Liver (tissue), 9 donors: ENCODE data around the gene DUS3L. TPM values are rescaled to one million over a fixed set of nuclear protein-coding genes. Genes with fewer than 3 reads are reported as not detected.
A peak's percentile ranks its signal among the peaks of the same experiment; 100 is the strongest.

Experiments used
- DNase-seq: peaks from one replicate; pipeline ENCODE4 v3.0.0-alpha.2; 2017; ENCODE audit warnings: low spot score
- H3K27ac ChIP-seq, 2 donors: one replicate each; pipeline ENCODE4 v1.7.0; 2013; ENCODE audit warnings: inconsistent platforms in 2 of 2, low read length in 2 of 2, control low read depth in 1 of 2, low read depth in 1 of 2, mild to moderate bottlenecking in 1 of 2
- H3K27me3 ChIP-seq, 4 donors: one replicate each; pipeline versions ENCODE4 v1.6.1 to v1.7.0; 2013; ENCODE audit warnings: low read length in 3 of 4, inconsistent platforms in 1 of 4, mild to moderate bottlenecking in 1 of 4, moderate library complexity in 1 of 4; ENCODE audit not compliant: control insufficient read depth in 4 of 4, insufficient read depth in 4 of 4
- H3K36me3 ChIP-seq, 4 donors: one replicate each; pipeline versions ENCODE4 v1.6.1 to v1.7.0; 2013; ENCODE audit warnings: low read length in 3 of 4, mild to moderate bottlenecking in 3 of 4, low read depth in 1 of 4, moderate library complexity in 1 of 4; ENCODE audit not compliant: control insufficient read depth in 4 of 4, insufficient read depth in 3 of 4
- H3K4me1 ChIP-seq, 4 donors: one replicate each; pipeline versions ENCODE4 v1.6.1 to v1.7.0; 2013; ENCODE audit warnings: low read length in 3 of 4, mild to moderate bottlenecking in 3 of 4, moderate library complexity in 1 of 4; ENCODE audit not compliant: control insufficient read depth in 4 of 4, insufficient read depth in 4 of 4
- H3K4me3 ChIP-seq, 3 donors: one replicate each; pipeline versions ENCODE4 v1.6.1 to v1.7.0; 2013; ENCODE audit warnings: low read length in 3 of 3, control low read depth in 1 of 3, low read depth in 1 of 3, mild to moderate bottlenecking in 1 of 3
- H3K9ac ChIP-seq, 2 donors: one replicate each; pipeline ENCODE4 v1.7.0; 2013; ENCODE audit warnings: low read length in 2 of 2, mild to moderate bottlenecking in 2 of 2, moderate library complexity in 2 of 2, control low read depth in 1 of 2, low read depth in 1 of 2
- H3K9me3 ChIP-seq, 4 donors: one replicate each; pipeline versions ENCODE4 v1.6.1 to v1.7.0; 2013; ENCODE audit warnings: low read length in 3 of 4; ENCODE audit not compliant: control insufficient read depth in 4 of 4
- ATF3 ChIP-seq: IDR thresholded peaks from 2 replicates; pipeline ENCODE4 v1.6.1; 2016; ENCODE audit warnings: antibody characterized with exemption
- EGR1 ChIP-seq, 2 donors: IDR thresholded peaks; 2 replicates each; pipeline ENCODE4 v1.6.1; 2016 to 2018; ENCODE audit warnings: antibody characterized with exemption in 2 of 2, low read depth in 2 of 2
- FOXA1 ChIP-seq: IDR thresholded peaks from 2 replicates; pipeline ENCODE4 v1.6.1; 2016; ENCODE audit warnings: antibody characterized with exemption
- FOXA2 ChIP-seq: IDR thresholded peaks from 2 replicates; pipeline ENCODE4 v1.6.1; 2016; ENCODE audit warnings: antibody characterized with exemption
- GABPA ChIP-seq, 2 donors: IDR thresholded peaks in 1 of 2; conservative IDR thresholded peaks in 1 of 2; 2 replicates each; pipeline ENCODE4 v1.6.1; 2016; ENCODE audit warnings: antibody characterized with exemption in 2 of 2, mild to moderate bottlenecking in 1 of 2, moderate library complexity in 1 of 2
- HNF4A ChIP-seq, 2 donors: conservative IDR thresholded peaks; 2 replicates each; pipeline ENCODE4 v1.6.1; 2016; ENCODE audit warnings: antibody characterized with exemption in 2 of 2, mild to moderate bottlenecking in 2 of 2
- HNF4G ChIP-seq: IDR thresholded peaks from 2 replicates; pipeline ENCODE4 v1.6.1; 2016; ENCODE audit warnings: antibody characterized with exemption
- JUND ChIP-seq, 2 donors: IDR thresholded peaks; 2 replicates each; pipeline ENCODE4 v1.6.1; 2016; ENCODE audit warnings: antibody characterized with exemption in 2 of 2
- NR2F2 ChIP-seq: IDR thresholded peaks from 2 replicates; pipeline ENCODE4 v1.6.1; 2016; ENCODE audit warnings: antibody characterized with exemption
- RAD21 ChIP-seq, 2 donors: IDR thresholded peaks; 2 replicates each; pipeline ENCODE4 v1.6.1; 2016; ENCODE audit warnings: antibody characterized with exemption in 2 of 2, mild to moderate bottlenecking in 2 of 2
- REST ChIP-seq: IDR thresholded peaks from 2 replicates; pipeline ENCODE4 v1.6.1; 2016; ENCODE audit warnings: antibody characterized with exemption, mild to moderate bottlenecking
- RXRA ChIP-seq, 2 donors: IDR thresholded peaks; 2 replicates each; pipeline ENCODE4 v1.6.1; 2017 to 2018; ENCODE audit warnings: antibody characterized with exemption in 2 of 2, mild to moderate bottlenecking in 1 of 2
- SP1 ChIP-seq: IDR thresholded peaks from 2 replicates; pipeline ENCODE4 v1.6.1; 2018; ENCODE audit warnings: antibody characterized with exemption, mild to moderate bottlenecking
- TAF1 ChIP-seq: conservative IDR thresholded peaks from 2 replicates; pipeline ENCODE4 v1.6.1; 2016; ENCODE audit warnings: antibody characterized with exemption, mild to moderate bottlenecking
- YY1 ChIP-seq: IDR thresholded peaks from 2 replicates; pipeline ENCODE4 v1.6.1; 2016; ENCODE audit warnings: antibody characterized with exemption, mild to moderate bottlenecking
- ZBTB33 ChIP-seq: IDR thresholded peaks from 2 replicates; pipeline ENCODE4 v1.6.1; 2016; ENCODE audit warnings: antibody characterized with exemption
- WGBS: extraction: QIAGEN DNeasy Blood & Tissue Kit; methylation state at CpG from one replicate; pipeline ENCODE4 v1.1.7; 2013; 5-methylcytosine and 5-hydroxymethylcytosine counted together
- polyA plus RNA-seq, 2 donors: library from polyadenylated mRNA; stranded (reverse) in 1 of 2; unstranded in 1 of 2; fragments of 200-250 nt in 1 of 2; fragments of >200 nt in 1 of 2; fragmentation: Nextera tagmentation in 1 of 2; extraction: Ambion mirVana in 1 of 2; gene quantifications; one replicate each; pipeline versions ENCODE4 v1.2.1 to v1.2.3, GENCODE V29; 2013 to 2015
- total RNA-seq, 2 donors: library from RNA; depleted of rRNA; stranded (reverse); fragments of >200 nt; gene quantifications; one replicate each; pipeline ENCODE4 v1.2.3, GENCODE V29; 2014
- TF ChIP-seq, protein P1 (sequence below): IDR thresholded peaks from 2 replicates; pipeline ENCODE4 v1.6.1; 2016; ENCODE audit warnings: antibody characterized with exemption
- TF ChIP-seq, protein P2 (sequence below): fragments of 150-350 bp; IDR thresholded peaks from 2 replicates; pipeline ENCODE4 v1.5.1; 2017; ENCODE audit warnings: improper control_type of control experiment, low read depth, low read length; ENCODE audit not compliant: missing input control
- donor health status: healthy.
- donor health status: healthy.
- donor health status: healthy.
- donor health status: healthy.
- donor health status: healthy.

DUS3L gene
- total and polyA plus RNA-seq, 4 donors: 12.2 to 19.0 (median 16.9) TPM

DNA sequence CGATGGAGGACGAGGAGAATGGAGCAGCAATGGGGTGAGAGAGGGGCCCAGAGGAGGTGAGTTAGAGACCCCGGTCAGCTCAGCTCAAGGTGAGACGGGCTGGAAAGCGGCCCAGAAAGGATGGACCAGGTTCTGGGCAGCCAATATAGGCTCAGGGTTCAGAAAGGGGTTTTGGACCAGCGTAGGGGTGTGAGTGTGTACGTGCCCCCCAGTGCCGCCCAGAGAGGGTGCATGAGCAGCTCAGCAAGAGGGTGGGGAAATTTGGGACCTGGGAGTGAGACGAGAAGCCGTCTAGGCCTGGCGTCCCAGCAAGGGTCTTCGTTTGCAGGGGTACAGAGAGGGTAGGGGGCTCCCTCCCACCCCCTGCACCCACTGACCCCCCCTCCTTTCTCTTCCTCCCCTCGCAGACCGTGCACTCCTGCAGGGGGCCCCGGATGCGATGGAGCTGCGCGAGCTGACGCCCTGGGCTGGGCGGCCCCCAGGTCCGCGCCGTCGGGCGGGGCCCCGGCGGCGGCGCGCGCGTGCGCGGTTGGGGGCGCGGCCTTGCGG is 36.5 kb upstream of the DUS3L start:
- WGBS: 19% methylated on average over 37 of the region's 37 CpGs
- Histone ChIP-seq H3K9ac (no peak overlapping the region), H3K27me3 (no peaks in the 10 kb centered on the region), H3K4me1 (peaks cover 6 to 33% (median 19%) of the 10 kb centered on the region in 4 donors), H3K27ac (peak overlapping the region; percentile 55 to 90), H3K9me3 (no peaks in the 10 kb centered on the region), H3K4me3 (peak overlapping the region in 1 of 3 donors; percentile 60), H3K36me3 (peaks cover 0 to 2% (median 0%) of the 10 kb centered on the region in 4 donors)
- TF ChIP-seq RXRA (IDR thresholded peaks at IDR 0.05) (no peak), HNF4G (no peak), TAF1 (no peak), YY1 (no peak), RAD21 (IDR thresholded peaks at IDR 0.05) (no peak)
- TF ChIP-seq, protein P1, sequence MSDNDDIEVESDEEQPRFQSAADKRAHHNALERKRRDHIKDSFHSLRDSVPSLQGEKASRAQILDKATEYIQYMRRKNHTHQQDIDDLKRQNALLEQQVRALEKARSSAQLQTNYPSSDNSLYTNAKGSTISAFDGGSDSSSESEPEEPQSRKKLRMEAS: no peak
- DNase-seq: no peak

- Histone ChIP-seq H3K36me3 (no peaks in the 10 kb centered on the region), H3K27ac (peak overlapping the region; percentile 55 to 90), H3K9me3 (no peaks in the 10 kb centered on the region), H3K27me3 (no peaks in the 10 kb centered on the region), H3K9ac (no peak overlapping the region), H3K4me3 (no peak overlapping the region), H3K4me1 (peaks cover 9 to 40% (median 23%) of the 10 kb centered on the region in 4 donors)
- 17% methylated on average over 24 of the region's 24 CpGs for WGBS
- no peak for TF ChIP-seq TAF1
- TF ChIP-seq HNF4G: peak; percentile 25
- TF ChIP-seq NR2F2: peak; percentile 29
- peak; percentile 70 to 79 for TF ChIP-seq RAD21 (IDR thresholded peaks at IDR 0.05)
- peak in 1 of 2 donors; percentile 11 for TF ChIP-seq EGR1 (IDR thresholded peaks at IDR 0.05; ENCODE audit: low read depth in 2 of 2)
- no peak for TF ChIP-seq GABPA (IDR thresholded peaks at IDR 0.05 in 1 of 2, conservative IDR thresholded peaks at IDR 0.05 in 1 of 2)
- peak; percentile 76 for TF ChIP-seq ZBTB33
- TF ChIP-seq FOXA1: no peak
- TF ChIP-seq FOXA2: no peak
- peak; percentile 47 for TF ChIP-seq YY1
- TF ChIP-seq SP1: peak; percentile 77
- peak; percentile 73 to 75 for TF ChIP-seq HNF4A (conservative IDR thresholded peaks at IDR 0.05)
- TF ChIP-seq, protein P2, sequence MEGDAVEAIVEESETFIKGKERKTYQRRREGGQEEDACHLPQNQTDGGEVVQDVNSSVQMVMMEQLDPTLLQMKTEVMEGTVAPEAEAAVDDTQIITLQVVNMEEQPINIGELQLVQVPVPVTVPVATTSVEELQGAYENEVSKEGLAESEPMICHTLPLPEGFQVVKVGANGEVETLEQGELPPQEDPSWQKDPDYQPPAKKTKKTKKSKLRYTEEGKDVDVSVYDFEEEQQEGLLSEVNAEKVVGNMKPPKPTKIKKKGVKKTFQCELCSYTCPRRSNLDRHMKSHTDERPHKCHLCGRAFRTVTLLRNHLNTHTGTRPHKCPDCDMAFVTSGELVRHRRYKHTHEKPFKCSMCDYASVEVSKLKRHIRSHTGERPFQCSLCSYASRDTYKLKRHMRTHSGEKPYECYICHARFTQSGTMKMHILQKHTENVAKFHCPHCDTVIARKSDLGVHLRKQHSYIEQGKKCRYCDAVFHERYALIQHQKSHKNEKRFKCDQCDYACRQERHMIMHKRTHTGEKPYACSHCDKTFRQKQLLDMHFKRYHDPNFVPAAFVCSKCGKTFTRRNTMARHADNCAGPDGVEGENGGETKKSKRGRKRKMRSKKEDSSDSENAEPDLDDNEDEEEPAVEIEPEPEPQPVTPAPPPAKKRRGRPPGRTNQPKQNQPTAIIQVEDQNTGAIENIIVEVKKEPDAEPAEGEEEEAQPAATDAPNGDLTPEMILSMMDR: peak; percentile 38
- peak; percentile 72 for TF ChIP-seq RXRA (IDR thresholded peaks at IDR 0.05)
- TF ChIP-seq ATF3: peak; percentile 19
- peak; percentile 34 for TF ChIP-seq REST
- TF ChIP-seq JUND (IDR thresholded peaks at IDR 0.05): peak in 1 of 2 donors; percentile 18
- TF ChIP-seq, protein P1: peak; percentile 70
- DNase-seq: peak; percentile 59
Measured at GRCh38 chr19:5826531-5827341, 35.8 kb upstream of the DUS3L start.
